CD4-positive, alpha-beta T cell treated with Interferon gamma for 1 hour (primary cell): ENCODE data around the gene CARS2.
"Not testable (repeated sequence)": the region's sequence is repeated elsewhere in the genome, so short reads cannot be mapped to it uniquely, and the experiment has no call there.

ENCODE experiments used
- DNase-seq: peaks from one replicate; pipeline ENCODE4 v3.0.0-alpha.2; 2020

Gene CARS2

GRCh38 chr13:110705826-110706569, at the start of gene CARS2:
CARS2 (minus strand) TSS chr13:110706116; CDS start chr13:110706093, 23 bp downstream.
- DNase-seq: peak; percentile 96

GRCh38 chr13:110748271-110748670, 42.4 kb upstream of the CARS2 start:
- DNase-seq: no peak

GRCh38 chr13:110746438-110746837, 40.5 kb upstream of the CARS2 start:
- DNase-seq: no peak

DNA sequence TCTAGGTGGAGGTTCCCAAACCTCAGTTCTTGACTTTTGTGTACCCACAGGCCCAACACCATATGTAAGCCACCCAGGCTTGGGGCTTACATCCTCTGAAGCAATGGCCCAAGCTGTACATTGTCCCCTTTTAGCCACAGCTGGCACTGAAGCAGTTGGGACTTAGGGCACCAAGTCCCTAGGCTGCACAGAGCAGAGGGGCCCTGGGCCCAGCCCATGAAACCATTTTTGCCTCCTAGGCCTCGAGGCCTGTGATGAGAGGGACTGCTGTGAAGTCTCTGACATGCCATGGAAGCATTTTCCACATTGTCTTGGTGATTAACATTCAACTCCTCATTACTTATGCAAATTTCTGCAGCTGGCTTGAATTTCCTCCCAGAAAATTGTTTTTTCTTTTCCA, 37.8 kb upstream of the CARS2 start:
- no peak for DNase-seq

GRCh38 chr13:110737555-110737954, 31.6 kb upstream of the CARS2 start:
- DNase-seq: no peak

GRCh38 chr13:110734561-110734960, 28.6 kb upstream of the CARS2 start:
- DNase-seq: no peak

GRCh38 chr13:110731072-110731471, 25.2 kb upstream of the CARS2 start:
- no peak for DNase-seq

DNA sequence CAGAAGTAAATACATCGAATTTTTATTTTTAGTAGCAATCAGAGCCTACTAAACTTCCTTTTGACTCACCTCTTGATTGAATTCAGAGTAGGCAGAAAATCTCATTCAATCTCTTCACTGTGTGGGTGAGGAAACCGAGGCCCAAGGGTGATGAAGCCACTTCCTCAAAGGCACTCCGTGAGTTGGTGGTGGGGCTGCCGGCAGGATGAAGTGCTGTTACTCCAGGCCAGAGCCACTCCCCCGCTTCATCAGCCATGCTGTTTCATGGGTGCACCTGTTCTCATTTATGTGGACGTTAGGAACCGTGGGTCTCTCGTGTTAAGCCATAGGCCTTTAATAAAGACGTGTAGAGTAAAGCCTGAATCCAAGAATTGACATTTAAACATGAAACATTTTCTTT, 20.8 kb upstream of the CARS2 start:
- peak; percentile 35 for DNase-seq

DNA sequence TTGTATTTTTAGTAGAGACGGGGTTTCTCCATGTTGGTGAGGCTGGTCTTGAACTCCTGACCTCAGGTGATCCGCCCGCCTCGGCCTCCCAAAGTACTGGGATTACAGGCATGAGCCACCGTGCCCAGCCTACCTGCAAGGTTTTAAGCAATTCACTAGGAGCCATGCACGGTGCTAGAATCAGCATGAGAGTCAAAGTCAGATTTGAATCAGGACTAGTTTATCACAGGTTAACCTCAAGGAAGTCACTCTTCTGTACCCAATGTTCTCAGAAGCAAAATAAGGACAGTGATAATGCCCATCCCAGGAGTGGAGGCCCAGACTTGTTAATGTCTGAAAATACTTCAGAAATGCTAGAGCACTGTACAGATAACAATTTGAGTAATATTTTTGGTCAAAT, 20.2 kb upstream of the CARS2 start:
- not testable (repeated sequence) for DNase-seq

DNA sequence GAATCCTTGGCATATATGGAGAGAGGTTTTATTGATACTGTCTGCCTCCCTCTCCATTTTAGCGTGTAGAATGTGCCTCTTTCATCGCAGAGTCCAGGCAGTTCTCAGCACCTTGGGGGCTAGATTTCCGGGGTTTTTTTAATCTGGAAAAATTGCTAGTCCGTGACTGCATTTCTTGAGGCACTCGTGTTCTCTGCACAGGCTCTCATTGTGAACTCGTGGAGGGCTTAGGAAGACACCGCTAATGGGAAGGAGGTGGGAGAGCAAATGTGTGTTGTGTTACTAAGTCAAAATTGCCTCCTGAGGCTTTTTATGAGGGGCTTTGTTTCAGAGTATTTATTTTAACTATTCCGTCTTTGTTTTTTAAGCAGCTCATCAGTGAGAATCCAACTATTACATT, 17.7 kb upstream of the CARS2 start:
- DNase-seq: no peak

DNA sequence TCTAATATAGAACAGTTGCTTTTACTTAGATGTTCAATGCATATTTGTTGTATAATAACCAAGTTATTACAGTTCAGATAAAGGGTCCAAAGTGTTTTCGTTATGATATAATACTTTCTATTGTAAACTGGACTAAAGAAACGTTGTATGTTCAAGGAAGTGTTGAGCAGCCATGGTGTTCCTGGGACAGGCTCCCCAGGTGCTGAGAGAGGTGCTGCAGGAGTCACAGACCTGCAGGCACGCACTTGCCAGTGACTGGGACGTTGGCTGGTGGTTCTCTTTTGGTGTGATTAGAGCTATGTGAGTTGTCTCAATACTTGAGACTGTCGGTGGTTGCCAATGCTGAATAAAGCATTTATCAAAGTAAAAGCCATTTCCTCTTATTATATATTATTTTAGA, 17.1 kb upstream of the CARS2 start:
- DNase-seq: no peak

DNA sequence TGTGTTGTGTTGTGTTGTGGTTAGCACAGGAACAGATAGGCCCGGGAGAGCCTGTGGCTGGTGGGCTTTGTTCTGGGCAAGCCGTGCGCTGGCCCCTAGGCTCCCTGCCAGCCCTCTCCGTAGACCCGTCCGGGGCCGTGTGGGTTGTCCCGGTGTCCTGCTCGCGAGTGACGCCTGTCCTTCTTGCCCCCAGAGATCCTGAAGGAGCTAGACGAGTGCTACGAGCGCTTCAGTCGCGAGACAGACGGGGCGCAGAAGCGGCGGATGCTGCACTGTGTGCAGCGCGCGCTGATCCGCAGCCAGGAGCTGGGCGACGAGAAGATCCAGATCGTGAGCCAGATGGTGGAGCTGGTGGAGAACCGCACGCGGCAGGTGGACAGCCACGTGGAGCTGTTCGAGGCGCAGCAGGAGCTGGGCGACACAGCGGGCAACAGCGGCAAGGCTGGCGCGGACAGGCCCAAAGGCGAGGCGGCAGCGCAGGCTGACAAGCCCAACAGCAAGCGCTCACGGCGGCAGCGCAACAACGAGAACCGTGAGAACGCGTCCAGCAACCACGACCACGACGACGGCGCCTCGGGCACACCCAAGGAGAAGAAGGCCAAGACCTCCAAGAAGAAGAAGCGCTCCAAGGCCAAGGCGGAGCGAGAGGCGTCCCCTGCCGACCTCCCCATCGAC, 13.3 kb upstream of the CARS2 start:
- no peak for DNase-seq

- DNase-seq: no peak
Measured at GRCh38 chr13:110716247-110716515, 10.3 kb upstream of the CARS2 start.

DNA sequence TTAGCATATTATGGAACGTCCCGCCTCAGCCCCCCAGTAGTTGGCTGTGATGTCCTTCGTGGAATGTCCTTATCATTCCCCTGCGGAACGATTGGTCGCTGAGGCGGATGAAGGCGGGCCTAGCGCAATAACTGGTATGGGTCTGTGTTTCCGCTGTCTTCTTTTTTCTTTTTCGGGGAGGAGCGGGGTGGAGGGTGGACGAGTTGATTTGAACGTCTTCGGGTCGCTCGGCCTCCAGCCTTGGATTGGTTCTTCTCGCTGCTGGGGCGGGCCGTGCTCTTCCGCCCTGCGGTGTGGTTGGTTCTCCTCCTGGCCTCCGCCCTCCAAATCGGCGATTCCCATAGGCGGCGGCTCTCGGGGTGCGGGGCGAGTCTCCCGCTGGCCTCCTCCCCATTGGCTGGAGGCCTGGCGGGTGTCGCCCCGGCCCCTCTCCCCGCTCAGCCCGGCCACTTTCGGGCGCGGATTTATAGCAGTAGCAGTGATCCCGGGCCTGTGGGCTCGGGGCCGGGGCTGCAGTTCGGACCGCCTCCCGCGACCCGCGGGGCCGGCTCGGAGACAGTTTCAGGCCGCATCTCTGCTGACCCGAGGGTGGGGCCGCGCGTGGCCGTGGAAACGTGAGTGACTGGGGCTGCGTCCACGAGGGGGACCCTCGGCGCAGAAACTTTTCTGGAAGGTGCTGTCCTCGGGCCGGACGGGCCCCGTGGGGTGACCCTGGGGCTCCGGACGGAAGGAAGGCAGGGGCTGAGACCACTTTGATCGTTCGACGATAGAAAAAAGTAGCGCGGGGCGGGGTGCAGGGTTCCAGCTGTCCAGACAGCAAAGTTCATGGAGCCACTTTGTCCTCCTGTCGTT, 9.7 kb upstream of the CARS2 start:
- peak; percentile 99 for DNase-seq

- DNase-seq: no peak
Measured at GRCh38 chr13:110714797-110715394, 9.0 kb upstream of the CARS2 start.

- peak; percentile 80 for DNase-seq
Measured at GRCh38 chr13:110713981-110714796, 8.3 kb upstream of the CARS2 start.

- no peak for DNase-seq
Measured at GRCh38 chr13:110713642-110713952, 7.7 kb upstream of the CARS2 start, which contains the start of gene ING1. ING1 (plus strand) TSS chr13:110713700; CDS start chr13:110714150, 450 bp downstream.

DNA sequence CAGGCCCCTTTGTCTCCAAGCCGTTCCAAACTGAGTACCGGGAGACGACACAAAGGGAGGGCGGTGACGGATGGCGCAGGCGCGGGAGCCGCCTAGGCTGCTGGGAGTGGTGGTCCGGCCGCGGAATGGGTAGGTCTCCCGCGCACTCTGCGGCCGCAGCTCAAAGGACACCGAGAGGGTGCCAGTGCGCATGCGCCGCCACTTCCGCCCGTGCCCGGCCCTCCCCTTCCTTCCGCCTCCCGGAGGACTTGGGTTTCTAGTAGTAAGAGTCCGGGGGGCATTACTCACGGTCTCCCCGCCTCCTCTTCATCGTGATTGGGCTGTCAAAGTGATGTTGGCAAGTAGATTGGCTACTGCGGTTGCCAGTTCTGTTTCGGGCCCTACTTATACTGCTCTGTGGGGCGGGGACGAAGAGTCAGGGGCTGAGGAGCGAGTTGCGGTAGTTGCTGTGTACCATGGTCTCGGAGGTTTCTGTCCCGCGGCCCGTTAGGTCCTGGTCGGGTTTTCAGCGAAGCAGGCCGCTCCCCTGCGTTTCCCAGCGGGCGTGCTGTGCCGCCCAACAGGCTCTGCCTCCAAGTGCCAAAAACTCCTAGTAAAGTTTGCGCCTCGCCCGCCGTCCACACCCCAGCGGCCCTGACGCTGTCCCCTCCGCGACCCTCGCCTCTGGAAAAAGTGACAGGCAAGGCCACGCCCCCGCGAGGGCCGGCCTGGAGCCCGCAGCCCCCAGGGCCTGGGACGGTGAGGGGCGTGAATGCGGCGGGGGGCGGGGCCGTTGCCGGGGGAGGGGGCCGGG, 7.1 kb upstream of the CARS2 start:
- peak; percentile 100 for DNase-seq

- DNase-seq: peak; percentile 84
Measured at GRCh38 chr13:110712081-110712848, 6.3 kb upstream of the CARS2 start.

- DNase-seq: no peak
Measured at GRCh38 chr13:110706570-110707372, 855 bp upstream of the CARS2 start.
